Body of pancreas (tissue), 4 donors: ENCODE data around the gene ST6GALNAC3. TPM values are rescaled to one million over a fixed set of nuclear protein-coding genes. Genes with fewer than 3 reads are reported as not detected.

ENCODE experiments used
- ATAC-seq: fragments of 150-250 bp; one replicate; pipeline ENCODE4 v1.9.1; 2016
- DNase-seq, 4 donors: peaks; one replicate each; pipeline ENCODE4 v3.0.0-alpha.2; 2019
- H3K27ac ChIP-seq, 4 donors: fragments of 200-600 bp; sonication (generic); 1 replicate in 3 of 4; 2 replicates in 1 of 4; pipeline versions ENCODE4 v1.5.1 to v1.6.1; 2016 to 2019; ENCODE audit warnings: mild to moderate bottlenecking in 1 of 4, mixed read lengths in 1 of 4, moderate library complexity in 1 of 4
- H3K27me3 ChIP-seq, 2 donors: fragments of 200-600 bp; sonication (generic); one replicate each; pipeline ENCODE4 v1.6.0; 2016; ENCODE audit warnings: mild to moderate bottlenecking in 1 of 2
- H3K36me3 ChIP-seq, 2 donors: fragments of 200-600 bp; sonication (generic); replicated peaks in 1 of 2; 2 replicates each; pipeline ENCODE4 v1.5.1; 2016; ENCODE audit warnings: low read depth in 2 of 2; ENCODE audit not compliant: insufficient read depth in 1 of 2
- H3K4me1 ChIP-seq: fragments of 200-600 bp; sonication (generic); one replicate; pipeline ENCODE4 v1.6.0; 2016
- H3K4me3 ChIP-seq, 2 donors: fragments of 200-600 bp; sonication (generic); 1 replicate in 1 of 2; 2 replicates in 1 of 2; pipeline ENCODE4 v1.5.1; 2016 to 2019
- H3K9me3 ChIP-seq, 3 donors: fragments of 200-600 bp; sonication (generic); 1 replicate in 2 of 3; 2 replicates in 1 of 3; pipeline ENCODE4 v1.5.1; 2016
- POLR2A ChIP-seq, 3 donors: fragments of 450-650 bp; IDR thresholded peaks; one replicate each; pipeline ENCODE4 v1.6.1; 2016; ENCODE audit warnings: antibody characterized with exemption in 3 of 3, mild to moderate bottlenecking in 2 of 3
- WGBS, 2 donors: methylation state at CpG; one replicate each; pipeline ENCODE4 v1.1.5; 2017; 5-methylcytosine and 5-hydroxymethylcytosine counted together
- intact Hi-C: fragments of 100-400 bp; cut with DNase I; formaldehyde crosslinking; loops from one replicate; pipeline ENCODE4 v1.15.1; 2023
- total RNA-seq, 2 donors: library from RNA; depleted of rRNA; stranded (reverse); fragments of >200 nt; gene quantifications; one replicate each; pipeline ENCODE4 v1.1.0, GENCODE V29; 2016
- TF ChIP-seq, protein P1 (sequence below), 7 experiments: fragments of 450-650 bp in 4 of 7; fragments of 200-600 bp in 3 of 7; sonication (generic) in 3 of 7; IDR thresholded peaks; one replicate each; pipeline ENCODE4 v1.5.1; 2016 to 2019; ENCODE audit warnings: antibody characterized with exemption in 7 of 7

The ST6GALNAC3 gene
- total RNA-seq, 2 donors from 2014 or later: 1.3 to 2.3 TPM

DNA sequence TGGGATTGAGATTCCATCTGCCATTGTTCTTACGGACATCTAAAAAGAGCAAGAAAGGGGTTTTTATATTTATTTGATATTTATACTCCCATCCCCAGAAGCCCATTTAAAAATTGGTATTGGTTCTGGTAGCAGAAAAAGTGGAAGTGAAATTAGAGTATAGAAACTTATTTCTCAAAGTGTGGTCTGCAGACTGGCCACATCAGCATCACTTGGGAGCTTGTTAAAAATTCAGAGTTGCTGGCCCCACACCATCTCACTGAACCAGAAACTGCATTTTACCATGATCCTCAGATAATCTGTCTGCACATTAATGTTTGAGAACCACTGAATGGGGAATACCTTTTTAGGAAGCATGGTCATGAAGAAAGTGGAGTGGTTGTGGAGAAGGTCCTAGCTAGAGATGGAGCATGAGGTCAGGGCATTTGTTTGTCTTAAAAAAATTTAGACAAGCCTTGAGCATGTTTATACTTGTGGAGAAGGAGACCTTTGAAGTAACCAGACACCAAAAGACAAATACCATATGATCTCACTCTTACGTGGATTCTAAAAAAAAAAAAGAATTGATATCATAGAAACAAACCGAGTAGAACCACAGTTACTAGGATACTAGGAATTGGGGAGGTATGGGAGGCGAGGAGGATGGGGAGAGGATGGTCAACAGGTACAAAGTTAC lies 116.3 kb downstream of the ST6GALNAC3 start:
- Histone ChIP-seq H3K36me3 (no peaks in the 10 kb centered on the region), H3K27ac (no peak overlapping the region), H3K4me3 (no peak overlapping the region), H3K27me3 (no peaks in the 10 kb centered on the region), H3K4me1 (no peaks in the 10 kb centered on the region), H3K9me3 (no peaks in the 10 kb centered on the region)
- no peak for DNase-seq
- 60 to 63% methylated on average over 4 of the region's 4 CpGs for WGBS, 2 donors
- ATAC-seq: no peak
- TF ChIP-seq, protein P1, sequence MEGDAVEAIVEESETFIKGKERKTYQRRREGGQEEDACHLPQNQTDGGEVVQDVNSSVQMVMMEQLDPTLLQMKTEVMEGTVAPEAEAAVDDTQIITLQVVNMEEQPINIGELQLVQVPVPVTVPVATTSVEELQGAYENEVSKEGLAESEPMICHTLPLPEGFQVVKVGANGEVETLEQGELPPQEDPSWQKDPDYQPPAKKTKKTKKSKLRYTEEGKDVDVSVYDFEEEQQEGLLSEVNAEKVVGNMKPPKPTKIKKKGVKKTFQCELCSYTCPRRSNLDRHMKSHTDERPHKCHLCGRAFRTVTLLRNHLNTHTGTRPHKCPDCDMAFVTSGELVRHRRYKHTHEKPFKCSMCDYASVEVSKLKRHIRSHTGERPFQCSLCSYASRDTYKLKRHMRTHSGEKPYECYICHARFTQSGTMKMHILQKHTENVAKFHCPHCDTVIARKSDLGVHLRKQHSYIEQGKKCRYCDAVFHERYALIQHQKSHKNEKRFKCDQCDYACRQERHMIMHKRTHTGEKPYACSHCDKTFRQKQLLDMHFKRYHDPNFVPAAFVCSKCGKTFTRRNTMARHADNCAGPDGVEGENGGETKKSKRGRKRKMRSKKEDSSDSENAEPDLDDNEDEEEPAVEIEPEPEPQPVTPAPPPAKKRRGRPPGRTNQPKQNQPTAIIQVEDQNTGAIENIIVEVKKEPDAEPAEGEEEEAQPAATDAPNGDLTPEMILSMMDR (IDR thresholded peaks at IDR 0.05): no peak
- TF ChIP-seq POLR2A (IDR thresholded peaks at IDR 0.05): no peak
- intact Hi-C loops: no loop called here

DNA sequence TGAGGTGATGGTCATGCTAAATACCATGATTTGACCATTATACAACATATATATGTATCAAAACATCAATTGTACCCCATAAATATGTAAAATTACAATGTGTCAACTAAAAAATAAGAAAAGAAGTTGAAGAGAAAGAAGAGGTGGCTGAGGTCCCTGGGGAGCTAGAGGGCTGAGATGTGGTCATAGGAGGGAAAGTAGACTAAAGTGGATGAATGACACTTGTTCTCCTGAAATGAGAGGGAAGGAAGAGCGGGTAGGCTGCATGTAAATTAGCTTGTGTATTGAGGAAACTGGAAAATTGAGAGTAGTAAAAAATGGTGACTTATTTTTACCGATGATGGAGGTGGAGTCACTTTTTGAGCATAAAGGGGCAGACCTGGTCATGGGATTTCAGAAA lies 117.0 kb downstream of the ST6GALNAC3 start:
- TF ChIP-seq, protein P1 (IDR thresholded peaks at IDR 0.05): no peak
- no peak for TF ChIP-seq POLR2A (IDR thresholded peaks at IDR 0.05)
- intact Hi-C loops: no loop called here
- H3K9me3 ChIP-seq: no peaks in the 10 kb centered on the region
- DNase-seq (no peak), ATAC-seq (no peak)
- WGBS, 2 donors: 88 to 94% methylated on average over 2 of the region's 2 CpGs
- no peaks in the 10 kb centered on the region for H3K36me3 ChIP-seq
- H3K27ac ChIP-seq: no peak overlapping the region
- H3K4me1 ChIP-seq: no peaks in the 10 kb centered on the region
- H3K4me3 ChIP-seq: no peak overlapping the region
- H3K27me3 ChIP-seq: no peaks in the 10 kb centered on the region

DNA sequence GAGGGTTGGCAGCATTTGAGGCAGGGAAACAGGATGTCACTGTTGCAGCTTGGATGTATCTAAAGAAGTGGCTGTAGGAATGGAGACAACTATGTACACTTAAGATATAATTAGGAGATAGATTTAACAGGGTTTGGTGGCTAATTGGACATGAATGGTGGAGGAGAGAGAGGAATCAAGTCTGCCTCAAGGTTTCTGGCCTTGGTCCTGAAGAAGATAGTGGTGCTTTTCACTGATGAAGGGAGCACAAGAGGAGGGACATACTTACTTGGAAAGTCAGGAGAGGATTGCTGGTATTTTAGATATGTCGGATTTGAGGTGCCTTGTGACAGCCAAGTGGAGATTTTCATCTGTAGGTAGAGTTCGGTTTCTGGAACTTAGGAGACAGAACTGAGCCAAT lies 123.9 kb downstream of the ST6GALNAC3 start:
- no peaks in the 10 kb centered on the region for H3K9me3 ChIP-seq
- intact Hi-C loops: no loop called here
- no peak overlapping the region for H3K27ac ChIP-seq
- no peak overlapping the region for H3K4me3 ChIP-seq
- no peaks in the 10 kb centered on the region for H3K36me3 ChIP-seq
- H3K27me3 ChIP-seq: no peaks in the 10 kb centered on the region
- WGBS, 2 donors: 74% methylated on average over 2 of the region's 2 CpGs
- ATAC-seq (no peak), DNase-seq (no peak)
- no peaks in the 10 kb centered on the region for H3K4me1 ChIP-seq
- TF ChIP-seq, protein P1 (IDR thresholded peaks at IDR 0.05): no peak
- no peak for TF ChIP-seq POLR2A (IDR thresholded peaks at IDR 0.05)

DNA sequence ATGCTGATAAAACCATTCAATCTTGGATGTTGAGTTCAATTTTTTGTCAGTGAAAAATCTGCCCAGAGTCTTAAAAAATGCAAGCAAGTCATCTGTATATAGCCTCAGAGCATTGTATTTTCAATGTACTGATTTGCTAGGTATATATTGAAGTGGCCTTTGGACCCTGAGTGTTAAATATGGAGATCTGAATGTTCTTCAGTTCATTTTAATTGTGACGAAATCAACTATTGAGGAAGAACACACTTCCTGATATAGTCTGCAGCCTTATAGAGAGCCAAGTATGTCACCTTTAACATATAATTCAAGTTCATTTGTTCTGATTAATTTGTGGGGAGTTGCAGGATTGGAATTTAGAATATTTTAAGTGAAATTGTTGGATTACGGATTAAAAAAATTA lies 128.1 kb downstream of the ST6GALNAC3 start:
- WGBS, 2 donors: 61 to 70% methylated on average over 2 of the region's 2 CpGs
- Histone ChIP-seq H3K4me3 (no peak overlapping the region), H3K27me3 (no peaks in the 10 kb centered on the region), H3K4me1 (no peaks in the 10 kb centered on the region), H3K27ac (no peak overlapping the region), H3K9me3 (no peaks in the 10 kb centered on the region), H3K36me3 (no peaks in the 10 kb centered on the region)
- DNase-seq: no peak
- ATAC-seq: no peak
- intact Hi-C loops: no loop called here
- no peak for TF ChIP-seq POLR2A (IDR thresholded peaks at IDR 0.05)
- TF ChIP-seq, protein P1 (IDR thresholded peaks at IDR 0.05): no peak

DNA sequence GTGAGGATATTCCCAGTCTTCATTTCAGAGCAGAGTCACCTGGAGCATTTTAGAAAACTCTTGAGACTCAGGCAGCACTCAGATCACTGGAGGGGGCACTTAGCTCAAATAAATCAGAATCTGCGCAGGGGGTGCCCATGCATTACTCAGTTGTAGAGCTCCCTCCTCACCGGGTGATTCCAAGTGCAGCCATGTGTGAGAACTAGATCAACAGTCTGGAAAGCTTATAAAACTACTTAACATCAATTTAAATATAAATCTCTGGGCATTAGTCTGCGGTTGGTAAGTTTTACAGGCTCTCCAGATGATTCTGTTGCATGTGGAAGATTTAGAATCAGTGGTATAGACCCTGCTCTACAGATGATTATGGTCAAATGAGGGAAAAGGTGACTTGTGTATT lies 128.6 kb downstream of the ST6GALNAC3 start:
- Histone ChIP-seq H3K4me3 (no peak overlapping the region), H3K4me1 (no peaks in the 10 kb centered on the region), H3K27ac (no peak overlapping the region), H3K27me3 (no peaks in the 10 kb centered on the region), H3K36me3 (no peaks in the 10 kb centered on the region), H3K9me3 (no peaks in the 10 kb centered on the region)
- WGBS, 2 donors: 73 to 75% methylated on average over 3 of the region's 3 CpGs
- TF ChIP-seq, protein P1 (IDR thresholded peaks at IDR 0.05): no peak
- TF ChIP-seq POLR2A (IDR thresholded peaks at IDR 0.05): no peak
- intact Hi-C loops: no loop called here
- DNase-seq (no peak), ATAC-seq (no peak)
